Endodermal cell (in vitro differentiated cells): ENCODE measurements around the gene UBE2V1. TPM values are rescaled to one million over a fixed set of nuclear protein-coding genes. Genes with fewer than 3 reads are reported as not detected.
"Not testable (repeated sequence)": the region's sequence is repeated elsewhere in the genome, so short reads cannot be mapped to it uniquely, and the experiment has no call there.

Source experiments
- DNase-seq: peaks from one replicate; pipeline ENCODE4 v3.0.0-alpha.2; 2017
- H3K27ac ChIP-seq: 2 replicates; pipeline ENCODE4 v1.5.1; 2013; ENCODE audit warnings: mild to moderate bottlenecking, low read depth, low read length, moderate library complexity
- H3K27me3 ChIP-seq: 2 replicates; pipeline ENCODE4 v1.6.1; 2013; ENCODE audit warnings: mild to moderate bottlenecking, low read length, moderate library complexity; ENCODE audit not compliant: insufficient read depth, control insufficient read depth, poor library complexity, severe bottlenecking
- H3K36me3 ChIP-seq: 2 replicates; pipeline ENCODE4 v1.7.0; 2013; ENCODE audit warnings: mild to moderate bottlenecking, low read length, moderate library complexity; ENCODE audit not compliant: control insufficient read depth, insufficient read depth
- H3K4me1 ChIP-seq: one replicate; pipeline ENCODE4 v1.7.0; 2013; ENCODE audit warnings: low read length; ENCODE audit not compliant: control insufficient read depth, insufficient read depth
- H3K4me3 ChIP-seq: 2 replicates; pipeline ENCODE4 v1.5.1; 2013; ENCODE audit warnings: mild to moderate bottlenecking, low read length, moderate library complexity
- H3K9ac ChIP-seq: 2 replicates; pipeline ENCODE4 v1.6.1; 2013; ENCODE audit warnings: mild to moderate bottlenecking, low read length, moderate library complexity; ENCODE audit not compliant: poor library complexity, severe bottlenecking; ENCODE audit errors: extremely low read depth
- H3K9me3 ChIP-seq: 2 replicates; pipeline ENCODE4 v1.6.1; 2013; ENCODE audit warnings: mild to moderate bottlenecking, low read length, moderate library complexity; ENCODE audit not compliant: control insufficient read depth
- H3K27ac Mint-ChIP-seq: 2 replicates; pipeline ENCODE4 v1.8.0; 2020; ENCODE audit warnings: mixed read lengths
- H3K27me3 Mint-ChIP-seq: 2 replicates; pipeline ENCODE4 v1.8.0; 2021; ENCODE audit warnings: mild to moderate bottlenecking, mixed read lengths; ENCODE audit not compliant: insufficient read depth
- H3K36me3 Mint-ChIP-seq: 2 replicates; pipeline ENCODE4 v1.8.0; 2020; ENCODE audit warnings: low read depth, mixed read lengths
- H3K4me1 Mint-ChIP-seq: 2 replicates; pipeline ENCODE4 v1.8.0; 2020; ENCODE audit warnings: mixed read lengths
- H3K4me3 Mint-ChIP-seq: 2 replicates; pipeline ENCODE4 v1.8.0; 2020; ENCODE audit warnings: mild to moderate bottlenecking, moderate library complexity, mixed read lengths
- H3K9me3 Mint-ChIP-seq: 2 replicates; pipeline ENCODE4 v1.8.0; 2020; ENCODE audit warnings: mild to moderate bottlenecking, mixed read lengths
- CTCF ChIP-seq: fragments of 200-600 bp; sonication (generic); conservative IDR thresholded peaks from 2 replicates; pipeline ENCODE4 v1.5.0; 2021; ENCODE audit warnings: antibody characterized with exemption, mild to moderate bottlenecking
- WGBS, 2 experiments: methylation state at CpG; one replicate each; pipeline versions ENCODE4 v1.1.5 to v1.1.7; 2013; ENCODE audit warnings: missing lambda C conversion rate in 2 of 2, mixed read lengths in 1 of 2; ENCODE audit not compliant: insufficient coverage in 1 of 2, insufficient read length in 1 of 2; 5-methylcytosine and 5-hydroxymethylcytosine counted together
- total RNA-seq, 2 donors: library from RNA; stranded (reverse); fragmentation: NEBNext Ultra II Directional in 1 of 2; extraction: Animal tissue kit (Norgen Biotek cat#: 25700) in 1 of 2; gene quantifications; 2 replicates in 1 of 2; 3 replicates in 1 of 2; pipeline ENCODE4 v1.2.1, GENCODE V29; 2021

Gene UBE2V1
- total RNA-seq, 2 donors from 2014 or later = 165 to 168 TPM

- no peaks in the 10 kb centered on the region for H3K36me3 ChIP-seq
- H3K27ac ChIP-seq = no peak overlapping the region
- no peak overlapping the region for H3K27ac Mint-ChIP-seq
- no peaks in the 10 kb centered on the region for H3K27me3 Mint-ChIP-seq
- H3K27me3 ChIP-seq = no peaks in the 10 kb centered on the region
- WGBS, 2 experiments = 62 to 87% methylated on average over 5 to 7 of the region's 7 CpGs
- no peaks in the 10 kb centered on the region for H3K9me3 Mint-ChIP-seq
- H3K4me3 ChIP-seq = no peak overlapping the region
- no peak overlapping the region for H3K9ac ChIP-seq
- TF ChIP-seq CTCF = no peak
- no peak for DNase-seq
- H3K4me3 Mint-ChIP-seq = no peak overlapping the region
- peaks cover 10% of the 10 kb centered on the region for H3K4me1 Mint-ChIP-seq
- no peaks in the 10 kb centered on the region for H3K9me3 ChIP-seq
- H3K4me1 ChIP-seq = no peaks in the 10 kb centered on the region
- H3K36me3 Mint-ChIP-seq = no peaks in the 10 kb centered on the region
Observed at GRCh38 chr20:50067018-50067417, 45.9 kb downstream of the UBE2V1 start.

- no peaks in the 10 kb centered on the region for H3K36me3 ChIP-seq
- no peak overlapping the region for H3K4me3 ChIP-seq
- peaks cover 10% of the 10 kb centered on the region for H3K4me1 Mint-ChIP-seq
- no peaks in the 10 kb centered on the region for H3K27me3 ChIP-seq
- H3K9me3 Mint-ChIP-seq = no peaks in the 10 kb centered on the region
- DNase-seq = no peak
- H3K27me3 Mint-ChIP-seq = no peaks in the 10 kb centered on the region
- no peaks in the 10 kb centered on the region for H3K4me1 ChIP-seq
- no peak overlapping the region for H3K4me3 Mint-ChIP-seq
- no peaks in the 10 kb centered on the region for H3K9me3 ChIP-seq
- H3K36me3 Mint-ChIP-seq = no peaks in the 10 kb centered on the region
- 92 to 94% methylated on average over 7 to 10 of the region's 10 CpGs for WGBS, 2 experiments
- no peak overlapping the region for H3K9ac ChIP-seq
- H3K27ac Mint-ChIP-seq = no peak overlapping the region
- TF ChIP-seq CTCF = no peak
- H3K27ac ChIP-seq = no peak overlapping the region
Observed at GRCh38 chr20:50066161-50066834, 46.7 kb downstream of the UBE2V1 start.

- no peak overlapping the region for H3K9ac ChIP-seq
Observed at GRCh38 chr20:50065325-50065615, 47.7 kb downstream of the UBE2V1 start.

GRCh38 chr20:50063763-50064162, 49.2 kb downstream of the UBE2V1 start:
- not testable (repeated sequence) for H3K4me3 ChIP-seq, H3K4me3 Mint-ChIP-seq, H3K36me3 Mint-ChIP-seq, H3K27me3 ChIP-seq, H3K27ac ChIP-seq, DNase-seq, H3K36me3 ChIP-seq, H3K9ac ChIP-seq, H3K27me3 Mint-ChIP-seq, H3K27ac Mint-ChIP-seq, H3K4me1 ChIP-seq, H3K9me3 Mint-ChIP-seq, H3K4me1 Mint-ChIP-seq, H3K9me3 ChIP-seq
- WGBS, 2 experiments = 96 to 100% methylated on average over 1 to 6 of the region's 6 CpGs

More at GRCh38 chr20:50065325-50065615, 47.7 kb downstream of the UBE2V1 start:
- Mint-ChIP-seq H3K4me3 (no peak overlapping the region), H3K9me3 (no peaks in the 10 kb centered on the region), H3K36me3 (no peaks in the 10 kb centered on the region), H3K4me1 (peaks cover 10% of the 10 kb centered on the region), H3K27me3 (no peaks in the 10 kb centered on the region), H3K27ac (no peak overlapping the region)
- no peak overlapping the region for H3K27ac ChIP-seq
- no peaks in the 10 kb centered on the region for H3K9me3 ChIP-seq
- 86 to 95% methylated on average over 2 to 3 of the region's 3 CpGs for WGBS, 2 experiments
- H3K4me1 ChIP-seq = no peaks in the 10 kb centered on the region
- no peak for DNase-seq
- no peak for TF ChIP-seq CTCF
- no peaks in the 10 kb centered on the region for H3K36me3 ChIP-seq
- H3K4me3 ChIP-seq = no peak overlapping the region
- H3K27me3 ChIP-seq = no peaks in the 10 kb centered on the region
